ENCODE data around the gene STRA6.

Gene STRA6

DNA sequence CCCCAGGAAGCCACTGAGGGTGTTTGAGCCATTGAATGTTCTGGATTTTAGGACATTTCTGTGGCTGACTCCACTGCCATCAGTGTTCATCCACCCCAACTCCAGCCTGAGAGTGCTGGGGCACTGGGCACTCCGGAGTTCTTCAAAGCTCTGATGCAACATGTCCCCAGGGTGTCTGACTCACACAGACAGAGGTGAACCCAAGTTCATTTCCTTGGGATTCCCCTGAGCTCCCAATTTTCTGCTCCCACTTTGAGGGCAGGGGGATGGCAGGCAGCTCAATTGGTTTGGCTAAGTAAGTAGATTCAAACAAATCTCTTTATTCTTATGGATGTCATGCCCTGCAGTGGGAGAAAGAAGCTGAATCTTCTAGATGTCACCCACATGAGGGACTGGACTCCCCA is 2.2 kb downstream of the STRA6 start:
- no peak overlapping the region for H3K27ac ChIP-seq (ENCODE audit: low read length)
- ATAC-seq (ENCODE audit: insufficient read depth, low read depth), result no peak
- no peak overlapping the region for H2AFZ ChIP-seq (ENCODE audit: low read depth, low read length)

DNA sequence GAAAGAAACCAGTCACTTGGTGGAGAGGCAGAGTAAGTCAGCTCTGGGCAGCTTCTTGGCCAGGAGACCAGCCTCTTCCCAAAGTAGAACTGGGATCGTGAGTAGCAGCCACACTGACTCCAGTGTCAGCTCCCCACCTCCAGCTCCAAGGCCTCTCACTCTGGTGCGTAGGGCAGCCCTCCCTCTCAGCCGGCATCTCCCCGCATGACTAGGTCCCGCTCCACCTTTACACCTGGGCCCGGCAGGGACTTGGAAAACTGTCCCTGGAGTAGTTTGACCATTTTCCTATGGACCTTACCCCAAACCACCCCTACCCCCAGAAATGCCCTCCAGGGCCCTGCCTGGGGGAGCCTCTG is 3.3 kb downstream of the STRA6 start:
- DNase-seq, result no peak
- Histone ChIP-seq H3K4me2 (ENCODE audit: insufficient read depth, low read length) (no peak overlapping the region), H3K27me3 (ENCODE audit: insufficient read depth, low read length, poor library complexity) (peaks cover 3% of the 10 kb centered on the region), H2AFZ (ENCODE audit: low read depth, low read length) (no peak overlapping the region), H3K79me2 (ENCODE audit: insufficient read depth, low read length) (no peaks in the 10 kb centered on the region), H3K9ac (ENCODE audit: low read depth, low read length) (no peak overlapping the region), H3K27ac (ENCODE audit: low read length) (no peak overlapping the region), H3K36me3 (ENCODE audit: insufficient read depth, low read length) (no peaks in the 10 kb centered on the region), H3K4me3 (ENCODE audit: low read depth in 1 of 2, low read length in 2 of 2) (no peak overlapping the region), H3K4me1 (ENCODE audit: insufficient read depth, low read length) (no peaks in the 10 kb centered on the region), H4K20me1 (ENCODE audit: insufficient read depth, low read length) (no peaks in the 10 kb centered on the region), H3K9me3 (ENCODE audit: insufficient read depth, low read length, severe bottlenecking) (no peaks in the 10 kb centered on the region)
- TF ChIP-seq EZH2 (IDR thresholded peaks at IDR 0.05; ENCODE audit: borderline replicate concordance, low read depth, low read length, severe bottlenecking), result no peak
- TF ChIP-seq, protein P1, sequence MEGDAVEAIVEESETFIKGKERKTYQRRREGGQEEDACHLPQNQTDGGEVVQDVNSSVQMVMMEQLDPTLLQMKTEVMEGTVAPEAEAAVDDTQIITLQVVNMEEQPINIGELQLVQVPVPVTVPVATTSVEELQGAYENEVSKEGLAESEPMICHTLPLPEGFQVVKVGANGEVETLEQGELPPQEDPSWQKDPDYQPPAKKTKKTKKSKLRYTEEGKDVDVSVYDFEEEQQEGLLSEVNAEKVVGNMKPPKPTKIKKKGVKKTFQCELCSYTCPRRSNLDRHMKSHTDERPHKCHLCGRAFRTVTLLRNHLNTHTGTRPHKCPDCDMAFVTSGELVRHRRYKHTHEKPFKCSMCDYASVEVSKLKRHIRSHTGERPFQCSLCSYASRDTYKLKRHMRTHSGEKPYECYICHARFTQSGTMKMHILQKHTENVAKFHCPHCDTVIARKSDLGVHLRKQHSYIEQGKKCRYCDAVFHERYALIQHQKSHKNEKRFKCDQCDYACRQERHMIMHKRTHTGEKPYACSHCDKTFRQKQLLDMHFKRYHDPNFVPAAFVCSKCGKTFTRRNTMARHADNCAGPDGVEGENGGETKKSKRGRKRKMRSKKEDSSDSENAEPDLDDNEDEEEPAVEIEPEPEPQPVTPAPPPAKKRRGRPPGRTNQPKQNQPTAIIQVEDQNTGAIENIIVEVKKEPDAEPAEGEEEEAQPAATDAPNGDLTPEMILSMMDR (IDR thresholded peaks at IDR 0.05; ENCODE audit: borderline replicate concordance, extremely low read depth, low read length, poor library complexity, severe bottlenecking), result no peak
- ATAC-seq (ENCODE audit: insufficient read depth, low read depth), result no peak

More for the DNA sequence above, 2.2 kb downstream of the STRA6 start:
- DNase-seq, result no peak
- H4K20me1 ChIP-seq (ENCODE audit: insufficient read depth, low read length), result no peaks in the 10 kb centered on the region
- H3K79me2 ChIP-seq (ENCODE audit: insufficient read depth, low read length), result no peaks in the 10 kb centered on the region
- H3K4me3 ChIP-seq (ENCODE audit: low read depth in 1 of 2, low read length in 2 of 2), result no peak overlapping the region
- TF ChIP-seq EZH2 (IDR thresholded peaks at IDR 0.05; ENCODE audit: borderline replicate concordance, low read depth, low read length, severe bottlenecking), result no peak
- TF ChIP-seq, protein P1 (IDR thresholded peaks at IDR 0.05; ENCODE audit: borderline replicate concordance, extremely low read depth, low read length, poor library complexity, severe bottlenecking), result no peak
- H3K4me2 ChIP-seq (ENCODE audit: insufficient read depth, low read length), result no peak overlapping the region
- H3K9me3 ChIP-seq (ENCODE audit: insufficient read depth, low read length, severe bottlenecking), result no peaks in the 10 kb centered on the region
- H3K4me1 ChIP-seq (ENCODE audit: insufficient read depth, low read length), result no peaks in the 10 kb centered on the region
- no peaks in the 10 kb centered on the region for H3K36me3 ChIP-seq (ENCODE audit: insufficient read depth, low read length)
- H3K27me3 ChIP-seq (ENCODE audit: insufficient read depth, low read length, poor library complexity), result peaks cover 3% of the 10 kb centered on the region
- H3K9ac ChIP-seq (ENCODE audit: low read depth, low read length), result no peak overlapping the region

DNA sequence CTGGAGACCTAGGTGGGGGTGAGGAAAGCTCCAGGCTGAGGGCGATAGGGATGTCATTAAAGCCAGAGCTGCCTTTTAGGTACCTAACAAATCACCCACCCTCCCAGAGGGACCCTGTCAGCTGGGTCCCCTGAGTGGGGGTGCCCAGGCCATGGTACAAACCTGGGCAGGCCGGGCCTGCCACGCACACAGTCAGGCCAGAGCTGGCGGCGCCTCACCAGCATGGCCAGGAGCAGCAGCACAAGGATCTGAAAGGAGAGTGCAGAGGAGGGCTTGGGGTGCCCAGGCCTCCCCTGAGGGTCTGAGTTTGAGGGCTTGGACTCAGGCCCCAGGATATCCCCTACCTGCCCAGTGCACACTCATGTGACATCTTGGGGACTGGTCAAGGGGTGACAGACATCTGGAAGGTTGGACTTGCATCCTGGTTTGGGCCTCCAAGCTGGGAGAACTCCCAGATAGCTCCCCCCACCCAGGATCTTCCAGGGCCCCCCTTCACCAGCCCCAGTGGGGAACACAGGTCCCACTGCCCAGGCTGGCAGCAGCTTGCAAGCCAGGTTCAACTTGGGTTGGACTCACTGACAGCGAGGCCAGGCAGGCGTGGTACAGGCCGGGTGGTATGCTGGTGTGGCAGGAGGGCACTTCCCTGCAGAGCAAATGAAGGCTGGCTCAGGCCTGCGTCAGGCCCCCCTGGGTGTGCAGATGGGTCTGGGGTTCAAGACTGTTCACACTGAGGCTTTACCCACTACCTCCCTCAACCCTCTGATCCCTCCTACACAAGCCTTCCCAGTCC is 5.2 kb downstream of the STRA6 start:
- H3K9me3 ChIP-seq (ENCODE audit: insufficient read depth, low read length, severe bottlenecking), result no peaks in the 10 kb centered on the region
- no peaks in the 10 kb centered on the region for H3K36me3 ChIP-seq (ENCODE audit: insufficient read depth, low read length)
- H2AFZ ChIP-seq (ENCODE audit: low read depth, low read length), result no peak overlapping the region
- H3K9ac ChIP-seq (ENCODE audit: low read depth, low read length), result no peak overlapping the region
- no peaks in the 10 kb centered on the region for H4K20me1 ChIP-seq (ENCODE audit: insufficient read depth, low read length)
- peaks cover 3% of the 10 kb centered on the region for H3K27me3 ChIP-seq (ENCODE audit: insufficient read depth, low read length, poor library complexity)
- DNase-seq (no peak), ATAC-seq (ENCODE audit: insufficient read depth, low read depth) (no peak)
- no peak overlapping the region for H3K4me2 ChIP-seq (ENCODE audit: insufficient read depth, low read length)
- no peak overlapping the region for H3K4me3 ChIP-seq (ENCODE audit: low read depth in 1 of 2, low read length in 2 of 2)
- H3K27ac ChIP-seq (ENCODE audit: low read length), result no peak overlapping the region
- no peaks in the 10 kb centered on the region for H3K4me1 ChIP-seq (ENCODE audit: insufficient read depth, low read length)
- H3K79me2 ChIP-seq (ENCODE audit: insufficient read depth, low read length), result no peaks in the 10 kb centered on the region
- TF ChIP-seq, protein P1 (IDR thresholded peaks at IDR 0.05; ENCODE audit: borderline replicate concordance, extremely low read depth, low read length, poor library complexity, severe bottlenecking), result no peak
- no peak for TF ChIP-seq EZH2 (IDR thresholded peaks at IDR 0.05; ENCODE audit: borderline replicate concordance, low read depth, low read length, severe bottlenecking)

Data from DND-41 (cell line).